HCT116 (cell line): Measurements from ENCODE around the gene DHX58. TPM values are rescaled to one million over a fixed set of nuclear protein-coding genes. Genes with fewer than 3 reads are reported as not detected.

ENCODE experiments used
- ATAC-seq: fragments of 200-7000 bp; cut with Tn5 transposase; 2 replicates; pipeline ENCODE4 v1.9.1; 2020; ENCODE audit warnings: mild to moderate bottlenecking, moderate library complexity
- BruUV-seq: library from RNA; stranded (reverse); fragments of 400-500 nt; replicated peaks from 2 replicates; lab custom pipeline; 2021; lab: Mats Ljungman, UMichigan
- CTCF ChIA-PET: fragments of 300-600 bp; sonication (Branson Sonifier 250); formaldehyde crosslinking; loops from one replicate; lab custom pipeline; 2021; ENCODE audit warnings: antibody characterized with exemption; lab: Charles Lee
- POLR2A ChIA-PET: fragments of 300-600, 350-600 bp; sonication (Branson Sonifier 250); formaldehyde crosslinking; loops from one replicate; lab custom pipeline; 2021; ENCODE audit warnings: antibody characterized with exemption; lab: Charles Lee
- RAD21 ChIA-PET, 2 experiments: fragments of 300-600 bp; sonication (Branson Sonifier 250); formaldehyde crosslinking; loops; one replicate each; lab custom pipeline; 2023; ENCODE audit warnings: low total read pairs in 2 of 2; ENCODE audit not compliant: uncharacterized antibody in 2 of 2, unreplicated experiment in 2 of 2, low non-redundant PET in 1 of 2; lab: Charles Lee
- DNase-seq: peaks from one replicate; pipeline ENCODE4 v3.0.0-alpha.2; 2010; ENCODE audit warnings: low read depth, low spot score
- H2AFZ ChIP-seq: fragments of 200-600 bp; shearing (Covaris generic), sonication (generic); 2 replicates; pipeline ENCODE4 v1.6.1; 2017; ENCODE audit warnings: low read depth, mixed run types, mixed read lengths, antibody characterized with exemption, low read length; ENCODE audit not compliant: poor library complexity, severe bottlenecking
- H3K27ac ChIP-seq: 2 replicates; pipeline ENCODE4 v1.5.1; 2012; ENCODE audit warnings: low read depth, low read length
- H3K27me3 ChIP-seq: fragments of 200-600 bp; sonication (generic); 2 replicates; pipeline ENCODE4 v1.6.1; 2016; ENCODE audit warnings: mixed run types, low read length, mixed read lengths; ENCODE audit not compliant: insufficient read depth
- H3K36me3 ChIP-seq, 2 experiments: fragments of 200-500 bp in 1 of 2; fragments of 200-600 bp in 1 of 2; sonication (Bioruptor generic) in 1 of 2; sonication (generic) in 1 of 2; 2 replicates each; pipeline versions ENCODE4 v1.5.1 to v1.6.1; 2014 to 2016; ENCODE audit warnings: low read length in 2 of 2, inconsistent platforms in 1 of 2, mixed read lengths in 1 of 2, mixed run types in 1 of 2; ENCODE audit not compliant: insufficient read depth in 2 of 2, control insufficient read depth in 1 of 2
- H3K4me1 ChIP-seq, 2 experiments: fragments of 200-600 bp in 1 of 2; sonication (generic) in 1 of 2; 2 replicates each; pipeline versions ENCODE4 v1.5.1 to v1.6.1; 2012 to 2017; ENCODE audit warnings: low read length in 2 of 2, inconsistent platforms in 1 of 2, mild to moderate bottlenecking in 1 of 2, mixed read lengths in 1 of 2, mixed run types in 1 of 2, moderate library complexity in 1 of 2; ENCODE audit not compliant: insufficient read depth in 2 of 2, control insufficient read depth in 1 of 2
- H3K4me2 ChIP-seq: fragments of 200-600 bp; sonication (generic); 2 replicates; pipeline ENCODE4 v1.6.1; 2017; ENCODE audit warnings: mixed run types, low read length, mixed read lengths
- H3K4me3 ChIP-seq, 2 experiments: fragments of 200-600 bp in 1 of 2; sonication (generic) in 1 of 2; replicated peaks in 1 of 2; 2 replicates each; pipeline ENCODE4 v1.5.1; 2011 to 2016; ENCODE audit warnings: low read length in 2 of 2, control low read depth in 1 of 2, low read depth in 1 of 2, mild to moderate bottlenecking in 1 of 2, mixed read lengths in 1 of 2, mixed run types in 1 of 2
- H3K79me2 ChIP-seq: fragments of 200-600 bp; sonication (generic); 2 replicates; pipeline ENCODE4 v1.6.1; 2017; ENCODE audit warnings: mild to moderate bottlenecking, mixed run types, low read length, moderate library complexity, mixed read lengths; ENCODE audit not compliant: insufficient read depth
- H3K9ac ChIP-seq: fragments of 200-600 bp; sonication (generic); 2 replicates; pipeline ENCODE4 v1.6.1; 2016; ENCODE audit warnings: low read length, mixed read lengths
- H3K9me2 ChIP-seq: fragments of 200-600 bp; sonication (generic), shearing (Covaris generic); 2 replicates; pipeline ENCODE4 v1.6.1; 2017; ENCODE audit warnings: mixed run types, mild to moderate bottlenecking, moderate library complexity; ENCODE audit not compliant: insufficient read depth
- H3K9me3 ChIP-seq, 2 experiments: fragments of 200-500 bp in 1 of 2; fragments of 200-600 bp in 1 of 2; sonication (Bioruptor generic) in 1 of 2; sonication (generic) in 1 of 2; 2 replicates each; pipeline ENCODE4 v1.6.1; 2014 to 2017; ENCODE audit warnings: low read length in 2 of 2, mixed read lengths in 2 of 2, inconsistent platforms in 1 of 2, low read depth in 1 of 2, mild to moderate bottlenecking in 1 of 2, mixed run types in 1 of 2, moderate library complexity in 1 of 2; ENCODE audit not compliant: control insufficient read depth in 1 of 2, insufficient read depth in 1 of 2
- H4K20me1 ChIP-seq: fragments of 200-600 bp; sonication (generic), shearing (Covaris generic); 2 replicates; pipeline ENCODE4 v1.6.1; 2017; ENCODE audit warnings: mixed run types, mild to moderate bottlenecking, moderate library complexity; ENCODE audit not compliant: insufficient read depth
- EGR1 ChIP-seq: IDR thresholded peaks from 2 replicates; pipeline ENCODE4 v1.6.1; 2012; ENCODE audit warnings: low read depth
- FOSL1 ChIP-seq: IDR thresholded peaks from 2 replicates; pipeline ENCODE4 v1.6.1; 2012; ENCODE audit warnings: low read depth
- JUND ChIP-seq: IDR thresholded peaks from 2 replicates; pipeline ENCODE4 v1.6.1; 2012
- POLR2AphosphoS5 ChIP-seq: IDR thresholded peaks from 2 replicates; pipeline ENCODE4 v1.6.1; 2011; ENCODE audit warnings: mild to moderate bottlenecking, low read depth, low read length, moderate library complexity
- RAD21 ChIP-seq: IDR thresholded peaks from 2 replicates; pipeline ENCODE4 v1.6.1; 2012; ENCODE audit warnings: low read depth, mild to moderate bottlenecking
- SP1 ChIP-seq: IDR thresholded peaks from 2 replicates; pipeline ENCODE4 v1.6.1; 2012; ENCODE audit warnings: low read depth
- ZNF274 ChIP-seq: fragments of 200-500 bp; sonication (Bioruptor generic); IDR thresholded peaks from 2 replicates; pipeline ENCODE4 v1.6.1; 2014; ENCODE audit warnings: mild to moderate bottlenecking, low read depth, low read length, inconsistent platforms
- intact Hi-C: fragments of 100-400 bp; cut with micrococcal nuclease; formaldehyde crosslinking; loops from 2 replicates; pipeline ENCODE4 v1.10.0; 2022
- total RNA-seq: library from RNA; stranded (reverse); gene quantifications from one replicate; pipeline ENCODE4 v1.2.1, GENCODE V29; 2021; ENCODE audit not compliant: unreplicated experiment
- TF ChIP-seq, protein P1 (sequence below), 3 experiments: fragments of 200-600 bp in 1 of 3; sonication (generic) in 1 of 3; IDR thresholded peaks in 2 of 3; conservative IDR thresholded peaks in 1 of 3; 2 replicates each; pipeline ENCODE4 v1.5.1; 2012 to 2017; ENCODE audit warnings: low read depth in 2 of 3, low read length in 2 of 3, antibody characterized with exemption in 1 of 3, borderline replicate concordance in 1 of 3, control low read depth in 1 of 3, mild to moderate bottlenecking in 1 of 3, mixed read lengths in 1 of 3, mixed run types in 1 of 3, moderate library complexity in 1 of 3; ENCODE audit not compliant: insufficient read depth in 1 of 3
- TF ChIP-seq, protein P2 (sequence below): IDR thresholded peaks from 2 replicates; pipeline ENCODE4 v1.6.1; 2012; ENCODE audit warnings: low read depth

Gene DHX58
- total RNA-seq, 1 experiment from 2014 or later: 1.2 TPM

DNA sequence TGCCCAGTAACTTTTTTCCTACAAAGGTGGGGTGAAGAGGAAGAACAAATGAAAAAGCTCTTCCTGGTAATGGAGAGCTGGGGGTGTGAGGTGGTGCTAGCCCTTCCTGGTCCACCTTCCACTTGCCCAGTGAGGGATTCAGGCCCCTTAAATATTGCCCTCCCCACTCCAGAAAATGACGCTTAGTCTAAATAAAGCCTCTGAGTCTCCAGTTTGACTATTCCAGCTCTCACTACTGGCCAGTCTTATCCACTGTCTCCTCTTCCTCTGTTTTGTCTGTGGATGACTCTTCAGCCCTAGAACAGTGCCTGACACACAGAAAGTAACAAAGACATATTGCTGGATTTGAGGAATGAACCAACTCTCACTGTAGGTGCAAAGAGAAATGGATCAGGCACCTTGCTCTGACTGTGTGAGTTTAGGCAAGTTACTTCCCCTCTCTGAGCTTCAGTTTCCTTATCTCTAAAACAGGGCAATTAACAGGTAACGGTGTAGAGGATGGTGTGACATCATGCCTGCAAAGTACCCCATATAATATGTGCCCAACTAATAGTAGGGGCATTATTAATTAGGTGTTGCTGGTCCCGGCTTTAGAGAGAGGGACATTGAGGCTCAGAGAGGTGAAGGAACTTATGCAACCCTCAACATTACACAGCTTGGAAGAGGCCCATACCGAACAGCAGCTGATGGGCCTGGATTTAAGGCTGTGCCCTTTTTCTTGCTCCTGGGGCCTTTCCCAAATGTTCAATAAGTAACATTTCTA is 35.5 kb downstream of the DHX58 start:
- CTCF ChIA-PET: no interaction called here
- intact Hi-C loops: no loop called here
- no peak for ATAC-seq

More for the DNA sequence above, 35.5 kb downstream of the DHX58 start:
- Histone ChIP-seq H3K36me3 (no peaks in the 10 kb centered on the region), H2AFZ (no peak overlapping the region), H3K9me3 (no peaks in the 10 kb centered on the region), H3K4me1 (peaks cover 3 to 10% of the 10 kb centered on the region in 2 experiments; a peak in 3 of 4 replicates), H3K27ac (no peak overlapping the region), H3K9me2 (no peaks in the 10 kb centered on the region), H3K9ac (no peak overlapping the region), H3K4me2 (no peak overlapping the region), H3K27me3 (no peaks in the 10 kb centered on the region), H3K4me3 (no peak overlapping the region), H4K20me1 (no peaks in the 10 kb centered on the region), H3K79me2 (no peaks in the 10 kb centered on the region)
- POLR2A ChIA-PET: no interaction called here
- TF ChIP-seq, protein P1, sequence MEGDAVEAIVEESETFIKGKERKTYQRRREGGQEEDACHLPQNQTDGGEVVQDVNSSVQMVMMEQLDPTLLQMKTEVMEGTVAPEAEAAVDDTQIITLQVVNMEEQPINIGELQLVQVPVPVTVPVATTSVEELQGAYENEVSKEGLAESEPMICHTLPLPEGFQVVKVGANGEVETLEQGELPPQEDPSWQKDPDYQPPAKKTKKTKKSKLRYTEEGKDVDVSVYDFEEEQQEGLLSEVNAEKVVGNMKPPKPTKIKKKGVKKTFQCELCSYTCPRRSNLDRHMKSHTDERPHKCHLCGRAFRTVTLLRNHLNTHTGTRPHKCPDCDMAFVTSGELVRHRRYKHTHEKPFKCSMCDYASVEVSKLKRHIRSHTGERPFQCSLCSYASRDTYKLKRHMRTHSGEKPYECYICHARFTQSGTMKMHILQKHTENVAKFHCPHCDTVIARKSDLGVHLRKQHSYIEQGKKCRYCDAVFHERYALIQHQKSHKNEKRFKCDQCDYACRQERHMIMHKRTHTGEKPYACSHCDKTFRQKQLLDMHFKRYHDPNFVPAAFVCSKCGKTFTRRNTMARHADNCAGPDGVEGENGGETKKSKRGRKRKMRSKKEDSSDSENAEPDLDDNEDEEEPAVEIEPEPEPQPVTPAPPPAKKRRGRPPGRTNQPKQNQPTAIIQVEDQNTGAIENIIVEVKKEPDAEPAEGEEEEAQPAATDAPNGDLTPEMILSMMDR (IDR thresholded peaks at IDR 0.05 in 2 of 3, conservative IDR thresholded peaks at IDR 0.05 in 1 of 3; ENCODE audit: borderline replicate concordance in 1 of 3, insufficient read depth in 1 of 3, low read depth in 2 of 3, low read length in 2 of 3): no peak
- TF ChIP-seq SP1: no peak
- no peak for TF ChIP-seq FOSL1
- TF ChIP-seq ZNF274: no peak
- no peak for TF ChIP-seq JUND
- no peak for TF ChIP-seq EGR1
- TF ChIP-seq POLR2AphosphoS5: no peak
- TF ChIP-seq RAD21: no peak
- TF ChIP-seq, protein P2, sequence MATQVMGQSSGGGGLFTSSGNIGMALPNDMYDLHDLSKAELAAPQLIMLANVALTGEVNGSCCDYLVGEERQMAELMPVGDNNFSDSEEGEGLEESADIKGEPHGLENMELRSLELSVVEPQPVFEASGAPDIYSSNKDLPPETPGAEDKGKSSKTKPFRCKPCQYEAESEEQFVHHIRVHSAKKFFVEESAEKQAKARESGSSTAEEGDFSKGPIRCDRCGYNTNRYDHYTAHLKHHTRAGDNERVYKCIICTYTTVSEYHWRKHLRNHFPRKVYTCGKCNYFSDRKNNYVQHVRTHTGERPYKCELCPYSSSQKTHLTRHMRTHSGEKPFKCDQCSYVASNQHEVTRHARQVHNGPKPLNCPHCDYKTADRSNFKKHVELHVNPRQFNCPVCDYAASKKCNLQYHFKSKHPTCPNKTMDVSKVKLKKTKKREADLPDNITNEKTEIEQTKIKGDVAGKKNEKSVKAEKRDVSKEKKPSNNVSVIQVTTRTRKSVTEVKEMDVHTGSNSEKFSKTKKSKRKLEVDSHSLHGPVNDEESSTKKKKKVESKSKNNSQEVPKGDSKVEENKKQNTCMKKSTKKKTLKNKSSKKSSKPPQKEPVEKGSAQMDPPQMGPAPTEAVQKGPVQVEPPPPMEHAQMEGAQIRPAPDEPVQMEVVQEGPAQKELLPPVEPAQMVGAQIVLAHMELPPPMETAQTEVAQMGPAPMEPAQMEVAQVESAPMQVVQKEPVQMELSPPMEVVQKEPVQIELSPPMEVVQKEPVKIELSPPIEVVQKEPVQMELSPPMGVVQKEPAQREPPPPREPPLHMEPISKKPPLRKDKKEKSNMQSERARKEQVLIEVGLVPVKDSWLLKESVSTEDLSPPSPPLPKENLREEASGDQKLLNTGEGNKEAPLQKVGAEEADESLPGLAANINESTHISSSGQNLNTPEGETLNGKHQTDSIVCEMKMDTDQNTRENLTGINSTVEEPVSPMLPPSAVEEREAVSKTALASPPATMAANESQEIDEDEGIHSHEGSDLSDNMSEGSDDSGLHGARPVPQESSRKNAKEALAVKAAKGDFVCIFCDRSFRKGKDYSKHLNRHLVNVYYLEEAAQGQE: no peak
- RAD21 ChIA-PET: no interaction called here
- DNase-seq: no peak
- BruUV-seq: no TSS peak
